Erythroblast (primary cell): Measurements from ENCODE around the gene FBXO31.

Experiments used
- GATA1 ChIP-seq: IDR thresholded peaks from 2 replicates; pipeline ENCODE4 v1.6.1; 2011; ENCODE audit warnings: low read depth, mild to moderate bottlenecking, control low read depth, low read length, moderate library complexity
- POLR2A ChIP-seq: IDR thresholded peaks from 2 replicates; pipeline ENCODE4 v1.6.1; 2011; ENCODE audit warnings: mild to moderate bottlenecking, low read length

DNA sequence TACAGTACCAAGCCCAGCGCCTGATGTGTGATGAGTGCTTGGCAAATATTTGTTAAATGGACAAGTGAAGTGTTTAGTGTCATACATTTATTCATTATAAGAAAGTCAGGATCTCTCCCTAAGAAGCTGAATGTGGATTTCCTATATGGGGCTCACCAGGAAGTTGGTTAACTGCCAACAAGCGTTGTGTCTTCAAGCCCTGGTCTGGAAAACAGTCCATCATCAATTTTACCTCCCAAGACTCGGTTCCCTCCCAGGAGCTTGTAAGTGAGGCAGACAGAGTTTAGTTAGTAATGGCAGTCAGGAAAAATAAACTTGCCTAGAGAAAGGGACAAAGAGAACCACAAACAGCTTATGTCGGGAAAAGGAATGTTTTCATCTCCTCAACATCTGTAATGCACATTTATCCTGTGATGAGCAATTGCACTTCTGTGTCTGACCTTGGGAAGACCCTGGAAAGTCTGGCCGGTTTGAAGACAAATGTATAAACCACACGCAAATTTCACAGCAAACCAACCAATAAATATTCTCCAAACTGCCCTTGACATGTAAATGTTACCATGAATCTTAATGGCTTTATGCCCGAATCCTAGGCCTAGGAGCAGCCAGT is 94.7 kb downstream of the FBXO31 start:
- TF ChIP-seq POLR2A (no peak), GATA1 (no peak)
